H9 (cell line): Measurements from ENCODE around the gene ATP2A1. TPM values are rescaled to one million over a fixed set of nuclear protein-coding genes. Genes with fewer than 3 reads are reported as not detected.

Experiments used
- DNase-seq: peaks from one replicate; pipeline ENCODE4 v3.0.0-alpha.2; 2017
- H2AFZ ChIP-seq: one replicate; pipeline ENCODE4 v1.6.1; 2013; ENCODE audit warnings: mild to moderate bottlenecking, low read length, control low read depth, moderate library complexity
- H2AK5ac ChIP-seq: 2 replicates; pipeline ENCODE4 v1.6.1; 2013; ENCODE audit warnings: low read length, control low read depth, mixed read lengths; ENCODE audit not compliant: insufficient read length
- H2BK120ac ChIP-seq: one replicate; pipeline ENCODE4 v1.6.1; 2013; ENCODE audit warnings: low read depth, mild to moderate bottlenecking, low read length, control low read depth, inconsistent platforms; ENCODE audit not compliant: poor library complexity, severe bottlenecking
- H2BK12ac ChIP-seq: 2 replicates; pipeline ENCODE4 v1.6.1; 2013; ENCODE audit warnings: low read length, control low read depth, mixed read lengths, low read depth; ENCODE audit not compliant: insufficient read length
- H2BK15ac ChIP-seq: 2 replicates; pipeline ENCODE4 v1.6.1; 2013; ENCODE audit warnings: low read depth, low read length, control low read depth
- H2BK20ac ChIP-seq: one replicate; pipeline ENCODE4 v1.6.1; 2013; ENCODE audit warnings: low read depth, mild to moderate bottlenecking, low read length, control low read depth, inconsistent platforms; ENCODE audit not compliant: poor library complexity, severe bottlenecking
- H2BK5ac ChIP-seq: 2 replicates; pipeline ENCODE4 v1.6.1; 2013; ENCODE audit warnings: low read length, control low read depth, mixed read lengths; ENCODE audit not compliant: insufficient read length
- H3K14ac ChIP-seq: 2 replicates; pipeline ENCODE4 v1.6.1; 2013; ENCODE audit warnings: low read length, control low read depth; ENCODE audit not compliant: insufficient read depth
- H3K18ac ChIP-seq: 2 replicates; pipeline ENCODE4 v1.6.1; 2013; ENCODE audit warnings: low read depth, mild to moderate bottlenecking, mixed read lengths, low read length, control low read depth; ENCODE audit not compliant: insufficient read length
- H3K23ac ChIP-seq: 2 replicates; pipeline ENCODE4 v1.6.1; 2013; ENCODE audit warnings: low read length, control low read depth, mixed read lengths, low read depth; ENCODE audit not compliant: insufficient read length
- H3K23me2 ChIP-seq: 2 replicates; pipeline ENCODE4 v1.6.1; 2013; ENCODE audit warnings: low read depth, mild to moderate bottlenecking, mixed read lengths, low read length, control low read depth; ENCODE audit not compliant: insufficient read length, poor library complexity, severe bottlenecking
- H3K27ac ChIP-seq: 2 replicates; pipeline ENCODE4 v1.5.1; 2013; ENCODE audit warnings: low read length, control low read depth, mixed read lengths, low read depth; ENCODE audit not compliant: insufficient read length
- H3K27me3 ChIP-seq: 2 replicates; pipeline ENCODE4 v1.6.1; 2013; ENCODE audit warnings: low read length, control low read depth, inconsistent platforms; ENCODE audit not compliant: insufficient read depth
- H3K4ac ChIP-seq: 2 replicates; pipeline ENCODE4 v1.6.1; 2013; ENCODE audit warnings: low read depth, mild to moderate bottlenecking, control low read depth, inconsistent platforms, low read length, moderate library complexity
- H3K4me1 ChIP-seq: 2 replicates; pipeline ENCODE4 v1.6.1; 2013; ENCODE audit warnings: low read length, control low read depth, inconsistent platforms; ENCODE audit not compliant: insufficient read depth
- H3K4me2 ChIP-seq: 2 replicates; pipeline ENCODE4 v1.6.1; 2013; ENCODE audit warnings: low read length, control low read depth, mixed read lengths; ENCODE audit not compliant: insufficient read length, insufficient read depth
- H3K56ac ChIP-seq: 2 replicates; pipeline ENCODE4 v1.6.1; 2013; ENCODE audit warnings: low read depth, mild to moderate bottlenecking, mixed read lengths, low read length, control low read depth; ENCODE audit not compliant: insufficient read length
- H3K79me1 ChIP-seq: 2 replicates; pipeline ENCODE4 v1.6.1; 2013; ENCODE audit warnings: low read depth, mild to moderate bottlenecking, moderate library complexity, low read length, control low read depth, inconsistent platforms; ENCODE audit not compliant: insufficient read depth, poor library complexity, severe bottlenecking
- H3K79me2 ChIP-seq: 2 replicates; pipeline ENCODE4 v1.6.1; 2013; ENCODE audit warnings: low read length, control low read depth, inconsistent platforms; ENCODE audit not compliant: insufficient read depth
- H3K9ac ChIP-seq: 2 replicates; pipeline ENCODE4 v1.6.1; 2013; ENCODE audit warnings: low read length, control low read depth, mixed read lengths; ENCODE audit not compliant: insufficient read length; ENCODE audit errors: extremely low read depth
- H3K9me3 ChIP-seq: one replicate; pipeline ENCODE4 v1.6.1; 2013; ENCODE audit warnings: low read depth, low read length, inconsistent platforms; ENCODE audit not compliant: control insufficient read depth
- H3T11ph ChIP-seq: one replicate; pipeline ENCODE4 v1.6.1; 2013; ENCODE audit warnings: mild to moderate bottlenecking, low read length, control low read depth, inconsistent platforms
- H4K20me1 ChIP-seq: one replicate; pipeline ENCODE4 v1.6.1; 2013; ENCODE audit not compliant: control insufficient read depth, insufficient read length, insufficient read depth
- H4K5ac ChIP-seq: 2 replicates; pipeline ENCODE4 v1.6.1; 2013; ENCODE audit warnings: low read depth, mild to moderate bottlenecking, mixed read lengths, low read length, control low read depth; ENCODE audit not compliant: insufficient read length
- H4K8ac ChIP-seq: replicated peaks from 2 replicates; pipeline ENCODE4 v1.6.1; 2013; ENCODE audit warnings: low read length, control low read depth, mixed read lengths, low read depth; ENCODE audit not compliant: insufficient read length
- H4K91ac ChIP-seq: 2 replicates; pipeline ENCODE4 v1.6.1; 2013; ENCODE audit warnings: low read depth, mild to moderate bottlenecking, moderate library complexity, mixed read lengths, low read length, control low read depth; ENCODE audit not compliant: insufficient read length
- H3K27ac Mint-ChIP-seq, 3 experiments: 2 replicates in 2 of 3; 3 replicates in 1 of 3; pipeline ENCODE4 v1.8.0; 2020 to 2021; ENCODE audit warnings: mixed read lengths in 3 of 3, mild to moderate bottlenecking in 1 of 3, moderate library complexity in 1 of 3
- H3K27me3 Mint-ChIP-seq: 2 replicates; pipeline ENCODE4 v1.8.0; 2021; ENCODE audit warnings: low read depth, mild to moderate bottlenecking, moderate library complexity, mixed read lengths
- H3K36me3 Mint-ChIP-seq, 3 experiments: 2 replicates in 2 of 3; 3 replicates in 1 of 3; pipeline ENCODE4 v1.8.0; 2020 to 2021; ENCODE audit warnings: low read depth in 3 of 3, mixed read lengths in 3 of 3; ENCODE audit not compliant: insufficient read depth in 1 of 3
- H3K4me1 Mint-ChIP-seq, 2 experiments: 2 replicates each; pipeline ENCODE4 v1.8.0; 2020; ENCODE audit warnings: mixed read lengths in 2 of 2
- H3K4me3 Mint-ChIP-seq, 2 experiments: 2 replicates in 1 of 2; 3 replicates in 1 of 2; pipeline ENCODE4 v1.8.0; 2020 to 2021; ENCODE audit warnings: mild to moderate bottlenecking in 2 of 2, mixed read lengths in 2 of 2, moderate library complexity in 1 of 2
- H3K9me3 Mint-ChIP-seq, 2 experiments: 2 replicates in 1 of 2; 3 replicates in 1 of 2; pipeline ENCODE4 v1.8.0; 2020; ENCODE audit warnings: mild to moderate bottlenecking in 2 of 2, mixed read lengths in 2 of 2, moderate library complexity in 1 of 2
- WGBS: extraction: QIAGEN DNeasy Blood & Tissue Kit; methylation state at CpG from one replicate; pipeline ENCODE4 v1.1.7; 2013; ENCODE audit warnings: missing lambda C conversion rate, low lambda C conversion rate, mixed read lengths; ENCODE audit not compliant: insufficient read length; ENCODE audit errors: extremely low coverage; 5-methylcytosine and 5-hydroxymethylcytosine counted together
- total RNA-seq: library from RNA; stranded (reverse); gene quantifications from 2 replicates; pipeline ENCODE4 v1.2.1, GENCODE V29; 2021
- TF ChIP-seq, protein P1 (sequence below): fragments of 200-600 bp; sonication (generic); conservative IDR thresholded peaks from 3 replicates; pipeline ENCODE4 v1.8.0; 2021; ENCODE audit warnings: antibody characterized with exemption, mild to moderate bottlenecking

Gene ATP2A1
- total RNA-seq, 1 experiment from 2014 or later, result 4.6 TPM

DNA sequence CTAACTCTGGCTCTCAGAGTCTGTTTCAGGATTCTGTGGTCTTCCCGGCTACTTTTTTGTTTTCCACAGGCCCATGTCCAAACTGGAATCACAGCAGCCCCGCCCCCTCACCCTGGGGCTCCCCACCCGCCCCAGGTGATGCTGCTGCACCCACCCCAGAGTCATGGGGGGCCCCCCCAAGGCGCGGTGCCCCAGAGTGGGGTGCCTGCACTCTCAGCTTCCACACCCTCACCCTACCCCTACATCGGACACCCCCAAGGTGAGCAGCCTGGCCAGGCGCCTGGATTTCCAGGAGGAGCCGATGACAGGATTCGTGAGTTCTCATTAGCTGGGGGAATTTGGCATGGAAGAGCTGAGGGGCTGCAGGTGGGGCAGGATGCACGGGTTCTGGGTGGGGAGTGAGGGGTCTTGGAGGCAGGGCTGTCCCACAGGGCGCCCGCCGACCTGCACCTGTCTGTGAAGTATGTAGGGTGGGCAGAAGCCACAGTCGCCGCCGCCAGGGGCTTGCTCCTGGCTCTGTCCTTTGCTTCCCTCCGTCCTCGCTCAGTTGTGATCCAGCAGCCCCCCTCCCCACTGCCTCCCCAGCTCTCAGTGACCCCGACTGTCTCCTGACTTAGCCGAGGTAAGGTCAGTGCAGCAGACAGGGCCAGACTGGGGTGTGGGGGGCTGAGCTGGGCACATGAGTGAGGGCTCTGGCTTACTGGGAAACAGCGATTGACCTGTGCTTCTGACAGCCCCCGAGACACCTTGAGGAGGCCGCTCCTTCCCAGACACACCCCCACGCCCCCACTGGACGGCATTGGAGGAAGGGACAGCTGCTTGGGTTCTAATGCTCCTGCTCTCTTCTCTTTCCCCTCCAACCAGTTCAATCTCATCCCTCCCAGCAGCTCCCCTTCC is 42.2 kb upstream of the ATP2A1 start:
- no CpG with 5 or more reads among the region's 25 CpGs for WGBS
- TF ChIP-seq, protein P1, sequence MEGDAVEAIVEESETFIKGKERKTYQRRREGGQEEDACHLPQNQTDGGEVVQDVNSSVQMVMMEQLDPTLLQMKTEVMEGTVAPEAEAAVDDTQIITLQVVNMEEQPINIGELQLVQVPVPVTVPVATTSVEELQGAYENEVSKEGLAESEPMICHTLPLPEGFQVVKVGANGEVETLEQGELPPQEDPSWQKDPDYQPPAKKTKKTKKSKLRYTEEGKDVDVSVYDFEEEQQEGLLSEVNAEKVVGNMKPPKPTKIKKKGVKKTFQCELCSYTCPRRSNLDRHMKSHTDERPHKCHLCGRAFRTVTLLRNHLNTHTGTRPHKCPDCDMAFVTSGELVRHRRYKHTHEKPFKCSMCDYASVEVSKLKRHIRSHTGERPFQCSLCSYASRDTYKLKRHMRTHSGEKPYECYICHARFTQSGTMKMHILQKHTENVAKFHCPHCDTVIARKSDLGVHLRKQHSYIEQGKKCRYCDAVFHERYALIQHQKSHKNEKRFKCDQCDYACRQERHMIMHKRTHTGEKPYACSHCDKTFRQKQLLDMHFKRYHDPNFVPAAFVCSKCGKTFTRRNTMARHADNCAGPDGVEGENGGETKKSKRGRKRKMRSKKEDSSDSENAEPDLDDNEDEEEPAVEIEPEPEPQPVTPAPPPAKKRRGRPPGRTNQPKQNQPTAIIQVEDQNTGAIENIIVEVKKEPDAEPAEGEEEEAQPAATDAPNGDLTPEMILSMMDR, result peak; percentile 19; the same call in 1 of the 3 replicates
- Mint-ChIP-seq H3K27ac (peak overlapping the region in 1 of 3 experiments; percentile 59; a peak in 1 of 7 replicates), H3K4me3 (no peak overlapping the region), H3K36me3 (peaks cover 40 to 80% (median 74%) of the 10 kb centered on the region in 3 experiments), H3K27me3 (no peaks in the 10 kb centered on the region; the same call in 1 of the 2 replicates), H3K9me3 (no peaks in the 10 kb centered on the region), H3K4me1 (no peaks in the 10 kb centered on the region)
- H3K79me1 ChIP-seq, result no peaks in the 10 kb centered on the region
- H2BK12ac ChIP-seq, result no peak overlapping the region
- no peak overlapping the region for H3K4ac ChIP-seq
- H2BK120ac ChIP-seq, result no peak overlapping the region
- H3K9ac ChIP-seq, result no peak overlapping the region
- no peak overlapping the region for H4K8ac ChIP-seq
- H3K18ac ChIP-seq, result no peak overlapping the region
- no peak overlapping the region for H3K4me2 ChIP-seq
- H4K5ac ChIP-seq, result no peak overlapping the region
- no peak overlapping the region for H2BK20ac ChIP-seq
- no peak overlapping the region for H3K14ac ChIP-seq
- no peak overlapping the region for H3K27ac ChIP-seq
- no peak overlapping the region for H3T11ph ChIP-seq
- no peak overlapping the region for H2AK5ac ChIP-seq
- no peaks in the 10 kb centered on the region for H3K79me2 ChIP-seq
- H3K23me2 ChIP-seq, result no peaks in the 10 kb centered on the region
- no peaks in the 10 kb centered on the region for H4K20me1 ChIP-seq
- no peak overlapping the region for H3K56ac ChIP-seq
- H3K4me1 ChIP-seq, result no peaks in the 10 kb centered on the region
- no peak overlapping the region for H2AFZ ChIP-seq
- H3K23ac ChIP-seq, result no peak overlapping the region
- no peaks in the 10 kb centered on the region for H3K9me3 ChIP-seq
- no peaks in the 10 kb centered on the region for H3K27me3 ChIP-seq
- no peak overlapping the region for H2BK5ac ChIP-seq
- no peak for DNase-seq
- no peak overlapping the region for H4K91ac ChIP-seq
- no peak overlapping the region for H2BK15ac ChIP-seq
